ENCODE measurements around the gene DSCAML1. TPM values are rescaled to one million over a fixed set of nuclear protein-coding genes. Genes with fewer than 3 reads are reported as not detected.

The DSCAML1 gene
- total RNA-seq, 2 experiments from 2014 or later, result 0.42 to 1.4 TPM

DNA sequence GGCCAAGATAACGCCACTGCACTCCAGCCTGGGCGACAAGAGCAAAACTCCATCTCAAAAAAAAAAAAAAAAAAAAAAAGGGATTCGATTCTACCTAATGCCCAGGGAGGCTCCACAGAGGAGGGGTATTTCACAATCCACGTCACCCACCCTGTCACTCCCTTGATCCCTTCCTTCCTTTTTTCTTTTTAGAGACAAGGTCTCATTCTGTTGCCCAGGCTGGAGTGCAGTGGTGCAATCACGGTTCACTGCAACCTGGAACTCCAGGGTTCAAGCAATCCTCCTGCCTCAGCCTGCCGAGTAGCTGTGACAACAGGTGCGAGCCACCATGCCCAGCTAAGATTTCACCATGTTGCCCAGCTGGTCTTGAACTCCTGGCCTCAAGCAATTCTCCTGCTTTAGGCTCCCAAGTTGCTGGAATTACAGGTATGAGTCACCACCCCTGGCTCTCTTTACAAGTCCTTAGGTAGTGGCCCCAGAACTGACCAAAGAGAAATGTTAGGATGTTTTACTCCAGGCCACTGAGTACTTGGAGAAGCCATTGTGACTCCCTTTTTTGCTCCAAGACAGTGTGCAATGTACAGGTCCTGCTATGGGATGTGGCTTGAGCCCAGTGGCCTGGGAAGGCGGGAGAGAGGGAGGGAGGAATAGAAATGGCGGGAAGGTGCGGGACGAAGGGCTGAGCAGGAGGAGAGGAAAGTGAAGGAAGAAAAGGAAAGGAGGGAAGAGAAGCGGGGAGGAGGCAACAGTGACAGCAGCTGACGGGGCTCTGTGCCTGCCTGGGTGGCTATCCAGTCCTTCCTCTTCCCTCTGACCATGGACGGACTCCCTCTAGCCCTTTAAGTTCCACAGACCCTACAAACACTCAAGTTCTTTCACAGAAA, 39.3 kb upstream of the DSCAML1 start:
- peaks cover 24% of the 10 kb centered on the region for H3K4me1 Mint-ChIP-seq
- CTCF ChIA-PET, result interaction anchor here (1.2 to 18.2 kb wide), 5 partner anchors 19 to 217 kb away, joined by 4 to 302 read pairs (median 14); no protein-coding TSS in a partner anchor
- DNase-seq (peak; percentile 36), ATAC-seq (no peak)
- no peaks in the 10 kb centered on the region for H3K9me3 Mint-ChIP-seq (ENCODE audit: low read depth)
- peaks cover 1% of the 10 kb centered on the region for H3K36me3 Mint-ChIP-seq
- H3K4me3 Mint-ChIP-seq, result no peak overlapping the region
- no peak overlapping the region for H3K27ac Mint-ChIP-seq
- H3K27me3 Mint-ChIP-seq, result peaks cover 11% of the 10 kb centered on the region

DNA sequence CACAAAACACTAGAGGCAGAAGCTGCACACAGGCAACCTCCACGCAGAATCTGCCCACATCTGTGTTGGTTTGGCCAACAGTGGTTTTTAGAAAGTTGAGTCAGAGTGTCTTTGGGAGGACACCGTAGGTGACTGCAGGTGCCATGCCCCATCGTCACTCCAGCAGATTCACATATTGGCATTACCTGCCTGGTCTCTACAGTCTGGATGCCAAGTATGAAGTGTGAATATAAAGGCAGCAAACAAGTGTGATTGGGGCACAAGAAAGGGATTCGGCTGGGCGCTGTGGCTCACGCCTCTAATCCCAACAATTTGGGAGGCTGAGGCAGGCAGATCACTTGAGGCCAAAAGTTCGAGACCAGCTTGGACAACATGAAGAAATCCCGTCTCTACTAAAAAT, 38.6 kb upstream of the DSCAML1 start:
- H3K4me3 Mint-ChIP-seq, result no peak overlapping the region
- DNase-seq (no peak), ATAC-seq (no peak)
- peaks cover 11% of the 10 kb centered on the region for H3K27me3 Mint-ChIP-seq
- no peaks in the 10 kb centered on the region for H3K9me3 Mint-ChIP-seq (ENCODE audit: low read depth)
- H3K36me3 Mint-ChIP-seq, result peaks cover 1% of the 10 kb centered on the region
- H3K27ac Mint-ChIP-seq, result no peak overlapping the region
- peaks cover 32% of the 10 kb centered on the region for H3K4me1 Mint-ChIP-seq
- CTCF ChIA-PET, result interaction anchor here (1.6 to 18.2 kb wide), 4 partner anchors 18 to 218 kb away, joined by 7 to 302 read pairs (median 14); no protein-coding TSS in a partner anchor

DNA sequence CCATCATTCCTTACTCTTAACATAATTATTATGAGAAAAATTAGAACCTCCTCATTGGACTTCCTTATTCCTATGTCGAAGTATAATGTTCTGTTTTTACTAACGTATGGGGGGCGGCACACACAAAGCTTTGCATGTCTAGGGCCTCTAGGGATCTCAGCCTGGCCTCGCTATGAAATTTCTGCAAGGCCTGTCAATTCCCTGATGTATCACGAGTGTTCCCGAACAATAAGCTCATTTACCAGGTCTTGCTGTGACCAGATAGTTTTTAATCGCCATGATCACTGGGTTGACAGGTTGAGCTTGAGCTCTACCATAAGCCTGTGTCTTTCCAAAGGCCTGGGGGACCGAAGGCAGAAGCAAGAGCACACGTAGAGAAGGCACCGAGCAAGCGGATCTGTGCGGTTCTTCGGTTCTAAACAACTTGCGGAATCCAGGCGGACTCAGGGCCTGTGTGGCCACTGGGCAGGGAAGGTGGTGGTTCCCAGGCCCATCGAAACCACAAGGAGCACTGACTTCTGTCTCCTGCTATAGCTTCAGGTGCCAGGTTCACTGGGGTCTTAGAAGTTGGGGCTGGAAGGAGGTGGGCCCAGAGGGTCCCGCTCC, 37.9 kb upstream of the DSCAML1 start:
- Mint-ChIP-seq H3K9me3 (ENCODE audit: low read depth) (no peaks in the 10 kb centered on the region), H3K27ac (no peak overlapping the region), H3K27me3 (peaks cover 11% of the 10 kb centered on the region), H3K36me3 (peaks cover 1% of the 10 kb centered on the region), H3K4me1 (peaks cover 38% of the 10 kb centered on the region), H3K4me3 (no peak overlapping the region)
- DNase-seq (no peak), ATAC-seq (no peak)
- CTCF ChIA-PET, result interaction anchor here (1.6 to 18.2 kb wide), 5 partner anchors 9 to 218 kb away, joined by 7 to 302 read pairs (median 15); no protein-coding TSS in a partner anchor

DNA sequence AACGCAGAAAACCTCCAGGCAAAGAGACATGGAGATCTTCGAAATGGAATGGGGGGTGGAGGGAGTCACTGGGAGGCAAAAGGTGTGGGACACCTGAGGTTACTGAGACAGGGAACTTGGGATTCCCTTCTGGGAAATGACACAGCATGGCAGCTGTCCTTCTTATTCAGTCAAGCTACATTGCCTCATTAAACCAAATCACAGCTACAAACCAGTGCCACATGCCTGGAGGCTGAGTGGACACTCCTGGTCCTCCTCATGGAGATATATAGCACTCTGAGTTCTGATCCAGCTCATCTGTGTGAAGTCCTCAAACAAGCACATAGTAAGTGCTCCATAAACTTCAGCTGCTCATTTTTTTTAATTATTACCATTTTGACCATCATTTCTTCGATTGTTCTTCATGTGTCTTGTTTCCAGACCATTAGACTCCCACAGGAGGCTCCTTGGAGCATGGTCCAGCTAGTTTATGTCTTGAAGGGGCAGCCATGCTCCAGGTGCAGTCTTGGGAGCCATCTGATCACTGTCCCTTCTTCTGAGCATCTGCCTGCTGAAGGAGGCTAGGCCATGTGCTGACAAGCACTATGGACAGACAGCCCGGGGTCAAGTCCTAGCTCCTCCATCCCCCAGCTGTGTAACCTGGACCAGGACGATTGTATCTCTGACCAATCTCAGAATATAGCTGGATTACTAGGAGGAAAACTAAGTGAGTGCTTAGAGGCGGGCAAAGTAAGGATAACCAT, 37.2 kb upstream of the DSCAML1 start:
- CTCF ChIA-PET, result interaction anchor here (1.3 to 18.2 kb wide), 7 partner anchors 10 to 279 kb away, joined by 3 to 302 read pairs (median 15); partner anchors contain the start of gene FXYD2
- peak; percentile 37 for DNase-seq
- Mint-ChIP-seq H3K4me3 (no peak overlapping the region), H3K36me3 (peaks cover 1% of the 10 kb centered on the region), H3K27me3 (peaks cover 10% of the 10 kb centered on the region), H3K4me1 (peaks cover 43% of the 10 kb centered on the region), H3K9me3 (ENCODE audit: low read depth) (no peaks in the 10 kb centered on the region), H3K27ac (no peak overlapping the region)
- ATAC-seq, result no peak

DNA sequence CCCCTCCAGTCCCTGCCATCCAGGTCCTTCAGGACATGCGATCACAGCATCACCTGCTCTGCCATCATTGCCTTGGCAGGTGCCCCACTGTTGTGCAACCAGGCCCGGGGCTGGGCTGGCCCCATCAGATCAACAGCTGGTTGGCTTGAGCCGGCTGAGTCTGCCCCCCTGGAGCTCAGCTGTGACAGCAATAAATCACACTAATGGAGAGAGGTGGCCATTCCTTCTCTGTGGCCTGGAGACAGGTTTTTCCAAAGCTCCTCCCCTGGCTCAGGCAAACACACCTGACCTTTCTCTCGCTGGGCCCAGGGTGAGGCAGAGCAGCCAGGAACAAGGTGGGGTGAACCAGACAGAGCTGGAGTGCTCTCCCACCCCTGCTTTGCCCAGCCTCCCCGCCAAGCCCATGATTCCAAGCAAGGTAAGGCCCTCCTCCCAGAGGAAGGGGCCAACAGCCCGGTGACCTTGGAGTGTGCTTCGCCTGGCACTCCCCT, 36.4 kb upstream of the DSCAML1 start:
- ATAC-seq (no peak), DNase-seq (no peak)
- Mint-ChIP-seq H3K9me3 (ENCODE audit: low read depth) (no peaks in the 10 kb centered on the region), H3K27ac (no peak overlapping the region), H3K36me3 (peaks cover 1% of the 10 kb centered on the region), H3K4me1 (peaks cover 44% of the 10 kb centered on the region), H3K27me3 (peaks cover 4% of the 10 kb centered on the region), H3K4me3 (no peak overlapping the region)
- CTCF ChIA-PET, result interaction anchor here (1.3 to 18.2 kb wide), 7 partner anchors 10 to 280 kb away, joined by 3 to 302 read pairs (median 15); partner anchors contain the start of gene FXYD2

DNA sequence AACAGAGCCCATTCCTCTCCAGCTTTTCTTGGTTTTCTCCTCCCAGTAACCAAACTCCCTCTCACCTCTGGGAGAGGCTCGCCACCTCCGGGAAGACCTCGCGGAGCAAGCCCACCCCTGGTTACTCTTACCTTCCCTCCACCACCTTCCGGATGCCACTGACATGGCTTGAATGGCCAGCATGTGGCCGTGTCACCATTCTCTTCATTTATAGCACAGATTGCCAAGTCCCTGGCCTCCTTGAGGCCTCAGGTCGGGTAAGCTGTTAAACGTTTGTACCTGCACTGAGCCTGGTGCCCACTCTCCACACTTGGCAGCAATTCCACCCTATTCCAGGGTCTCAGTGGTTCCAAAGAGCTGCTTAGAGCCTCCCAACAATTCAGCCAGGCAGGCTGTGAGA, 35.5 kb upstream of the DSCAML1 start:
- H3K4me1 Mint-ChIP-seq, result peaks cover 45% of the 10 kb centered on the region
- DNase-seq, result no peak
- CTCF ChIA-PET, result interaction anchor here (0.7 to 18.2 kb wide), 5 partner anchors 9 to 339 kb away, joined by 3 to 302 read pairs (median 16); partner anchors contain the start of gene FXYD2
- H3K27ac Mint-ChIP-seq, result no peak overlapping the region
- ATAC-seq, result no peak
- no peaks in the 10 kb centered on the region for H3K27me3 Mint-ChIP-seq
- H3K9me3 Mint-ChIP-seq (ENCODE audit: low read depth), result no peaks in the 10 kb centered on the region
- no peak overlapping the region for H3K4me3 Mint-ChIP-seq
- H3K36me3 Mint-ChIP-seq, result no peaks in the 10 kb centered on the region

DNA sequence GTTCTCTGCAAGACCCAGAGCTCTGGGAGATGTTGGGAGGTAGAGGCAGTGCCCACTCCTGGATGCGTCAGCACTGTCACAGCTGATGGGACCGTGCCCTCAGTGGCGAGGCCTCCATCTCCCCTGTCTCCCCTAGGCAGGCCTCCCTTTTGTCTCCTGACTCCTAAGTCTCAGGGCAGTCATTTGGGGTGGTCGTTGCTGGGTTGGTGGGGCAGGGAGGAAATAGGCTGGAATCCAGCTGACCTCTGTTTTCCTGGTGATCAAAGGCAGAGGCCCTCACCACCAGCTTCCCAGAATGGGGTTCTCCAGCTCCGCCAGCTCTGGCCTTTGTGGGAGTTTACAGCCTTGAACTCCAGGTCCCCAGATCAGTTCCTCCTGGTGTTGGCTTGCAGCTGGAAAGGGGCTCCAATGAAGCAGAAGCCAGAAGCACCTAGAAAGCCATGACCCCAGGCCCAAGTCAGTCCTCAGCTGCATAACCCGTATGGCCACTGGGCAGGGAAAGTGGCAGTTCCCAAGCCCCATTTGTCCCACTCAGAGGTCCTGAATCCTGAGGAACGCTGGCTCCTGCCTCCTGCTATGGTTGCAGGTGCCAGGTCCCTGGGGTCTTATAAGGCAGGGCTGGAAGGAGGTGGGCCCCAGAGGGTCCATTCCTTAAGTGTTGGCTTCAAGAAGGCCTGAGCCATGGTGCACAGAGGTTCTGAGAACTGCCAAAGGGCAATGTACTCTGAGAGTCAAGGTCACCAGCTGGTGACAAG, 34.8 kb upstream of the DSCAML1 start:
- H3K4me1 Mint-ChIP-seq, result peaks cover 45% of the 10 kb centered on the region
- no peak overlapping the region for H3K4me3 Mint-ChIP-seq
- DNase-seq, result no peak
- no peak for ATAC-seq
- no peaks in the 10 kb centered on the region for H3K9me3 Mint-ChIP-seq (ENCODE audit: low read depth)
- H3K27ac Mint-ChIP-seq, result no peak overlapping the region
- CTCF ChIA-PET, result interaction anchor here (0.7 to 18.2 kb wide), 8 partner anchors 9 to 340 kb away, joined by 3 to 302 read pairs (median 12); partner anchors contain the start of gene FXYD2
- no peaks in the 10 kb centered on the region for H3K36me3 Mint-ChIP-seq
- no peaks in the 10 kb centered on the region for H3K27me3 Mint-ChIP-seq

DNA sequence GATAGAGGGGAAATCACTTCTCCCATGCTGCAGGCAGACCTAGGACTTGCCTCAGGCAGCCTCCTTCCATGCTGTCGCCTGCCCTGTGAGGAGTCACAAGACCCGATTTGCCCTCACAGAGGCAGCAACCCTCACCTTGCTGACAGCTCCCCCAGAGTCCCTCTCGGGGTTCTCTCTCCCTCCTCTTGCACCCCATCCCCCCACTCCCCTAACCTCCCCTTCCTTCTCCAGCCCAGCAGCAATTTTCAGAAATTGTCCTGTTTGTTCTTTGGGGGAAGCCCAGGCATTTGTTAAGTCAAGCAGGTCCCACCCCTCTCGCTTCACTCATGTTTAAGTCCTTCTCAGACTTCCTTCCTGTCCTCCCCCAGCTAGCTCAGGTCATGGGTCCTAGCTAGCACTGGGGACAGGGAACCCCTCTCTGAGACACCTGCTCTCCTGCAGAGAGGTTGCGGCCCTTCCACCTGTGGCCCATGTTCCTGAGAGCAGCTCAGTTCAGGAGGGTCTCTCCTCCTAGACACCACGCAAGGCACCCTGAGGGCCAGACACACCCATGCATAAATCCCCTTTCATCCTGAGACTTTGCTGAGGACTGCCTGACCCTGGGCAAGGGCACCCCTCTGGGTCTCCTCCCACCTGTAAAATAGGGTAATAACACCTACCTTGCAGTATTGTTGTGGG, 33.8 kb upstream of the DSCAML1 start:
- Mint-ChIP-seq H3K4me1 (peaks cover 52% of the 10 kb centered on the region), H3K27ac (peak overlapping the region; percentile 70), H3K27me3 (no peaks in the 10 kb centered on the region), H3K36me3 (no peaks in the 10 kb centered on the region), H3K4me3 (no peak overlapping the region), H3K9me3 (ENCODE audit: low read depth) (no peaks in the 10 kb centered on the region)
- ATAC-seq (no peak), DNase-seq (peak; percentile 46)
- CTCF ChIA-PET, result interaction anchor here (0.8 to 18.2 kb wide), 5 partner anchors 13 to 222 kb away, joined by 3 to 302 read pairs (median 11); no protein-coding TSS in a partner anchor

DNA sequence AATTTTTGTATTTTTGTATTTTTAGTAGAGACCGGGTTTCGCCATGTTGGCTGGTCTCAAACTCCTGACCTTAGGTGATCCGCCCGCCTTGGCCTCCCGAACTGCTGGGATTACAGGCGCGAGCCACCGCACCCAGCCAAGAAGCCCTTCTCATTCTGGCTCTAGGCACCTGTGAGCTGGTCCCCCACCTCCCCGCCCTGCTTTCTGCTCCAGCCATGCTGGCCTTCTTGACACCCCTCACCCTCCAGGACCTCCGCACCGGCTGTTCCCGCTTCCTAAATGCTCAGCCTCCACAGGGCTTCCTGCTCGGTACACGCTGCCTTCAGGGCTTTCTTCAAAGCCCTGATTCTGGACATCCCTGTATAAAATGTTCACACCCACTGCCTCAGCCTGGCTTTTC, 33.1 kb upstream of the DSCAML1 start:
- peak; percentile 36 for DNase-seq

DNA sequence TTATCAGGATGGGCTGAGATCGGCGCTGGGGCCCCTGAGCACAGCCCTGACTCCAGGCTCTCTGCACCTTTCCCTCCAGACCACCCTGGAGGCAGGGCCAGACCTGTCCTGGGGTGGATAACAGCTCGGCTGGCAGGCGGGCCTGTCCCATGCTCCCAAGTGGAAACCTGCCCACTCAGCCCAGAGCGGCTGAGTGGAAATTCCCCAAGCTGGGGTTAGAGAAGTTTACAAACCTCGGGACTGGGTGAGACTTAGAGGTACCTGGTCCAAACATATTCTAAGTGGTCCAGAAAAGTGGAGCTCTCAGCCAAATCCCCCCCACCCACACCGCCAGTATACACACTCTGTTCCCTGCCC, 32.3 kb upstream of the DSCAML1 start:
- peak overlapping the region; percentile 85 for H3K27ac Mint-ChIP-seq
- DNase-seq (peak; percentile 40), ATAC-seq (peak; percentile 1)
- H3K36me3 Mint-ChIP-seq, result no peaks in the 10 kb centered on the region
- H3K27me3 Mint-ChIP-seq, result no peaks in the 10 kb centered on the region
- CTCF ChIA-PET, result interaction anchor here (1.4 to 18.2 kb wide), 5 partner anchors 10 to 224 kb away, joined by 5 to 302 read pairs (median 27); no protein-coding TSS in a partner anchor
- H3K4me3 Mint-ChIP-seq, result no peak overlapping the region
- no peaks in the 10 kb centered on the region for H3K9me3 Mint-ChIP-seq (ENCODE audit: low read depth)
- H3K4me1 Mint-ChIP-seq, result peaks cover 66% of the 10 kb centered on the region

More for the DNA sequence above, 33.1 kb upstream of the DSCAML1 start:
- peak overlapping the region; percentile 70 for H3K27ac Mint-ChIP-seq
- no peak overlapping the region for H3K4me3 Mint-ChIP-seq
- ATAC-seq, result no peak
- H3K27me3 Mint-ChIP-seq, result no peaks in the 10 kb centered on the region
- H3K4me1 Mint-ChIP-seq, result peaks cover 59% of the 10 kb centered on the region
- H3K36me3 Mint-ChIP-seq, result no peaks in the 10 kb centered on the region
- H3K9me3 Mint-ChIP-seq (ENCODE audit: low read depth), result no peaks in the 10 kb centered on the region
- CTCF ChIA-PET, result interaction anchor here (3.0 to 18.2 kb wide), 5 partner anchors 14 to 223 kb away, joined by 11 to 302 read pairs (median 27); no protein-coding TSS in a partner anchor

DNA sequence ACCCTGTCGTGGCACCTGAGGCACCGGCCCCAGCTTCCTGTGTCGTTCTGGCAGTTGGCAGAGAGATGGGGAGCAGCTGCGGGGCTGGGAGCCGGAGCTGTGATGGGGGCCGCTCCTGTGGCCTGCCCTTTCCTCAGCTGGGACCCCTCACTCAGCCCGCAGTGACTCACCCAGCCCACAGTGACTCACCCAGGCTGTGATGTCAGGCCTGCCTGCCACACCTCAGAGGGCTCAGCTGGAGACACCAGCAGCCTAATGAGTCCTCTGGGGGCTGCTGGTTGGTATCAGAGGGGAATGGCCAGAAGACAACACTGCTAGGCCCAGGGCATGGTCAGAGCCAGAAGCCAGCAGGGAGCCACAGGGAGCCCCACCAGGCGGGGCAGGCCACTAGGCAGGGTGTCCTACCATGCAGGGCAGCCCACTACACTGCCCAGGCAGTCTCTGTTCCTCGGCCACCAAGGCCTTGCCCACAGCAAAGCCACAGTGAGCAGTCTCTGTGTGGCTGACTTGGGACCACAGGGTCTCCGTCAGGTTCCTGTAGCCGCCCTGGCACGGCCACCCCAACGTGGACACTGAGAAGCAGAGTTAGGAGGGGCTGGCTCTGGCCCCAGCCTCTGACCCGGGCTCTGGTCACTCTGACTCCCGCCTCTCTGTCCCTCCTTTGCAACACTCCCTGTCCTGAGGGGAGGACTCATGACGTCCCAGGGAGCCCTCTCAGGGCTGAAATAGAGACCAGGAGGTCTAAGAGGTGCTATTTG, 31.8 kb upstream of the DSCAML1 start:
- H3K27ac Mint-ChIP-seq, result peak overlapping the region; percentile 85
- ATAC-seq (peak; percentile 94), DNase-seq (peak; percentile 96)
- H3K27me3 Mint-ChIP-seq, result no peaks in the 10 kb centered on the region
- H3K4me1 Mint-ChIP-seq, result peaks cover 72% of the 10 kb centered on the region
- CTCF ChIA-PET, result interaction anchor here (1.0 to 18.2 kb wide), 9 partner anchors 10 to 343 kb away, joined by 3 to 302 read pairs (median 7); no protein-coding TSS in a partner anchor
- H3K36me3 Mint-ChIP-seq, result no peaks in the 10 kb centered on the region
- H3K4me3 Mint-ChIP-seq, result no peak overlapping the region
- no peaks in the 10 kb centered on the region for H3K9me3 Mint-ChIP-seq (ENCODE audit: low read depth)
